Posterior vena cava (tissue), 2 donors: Measurements from ENCODE around the gene GPR82. TPM values are rescaled to one million over a fixed set of nuclear protein-coding genes. Genes with fewer than 3 reads are reported as not detected.

Experiments used
- total RNA-seq, 2 donors: library from RNA; stranded (reverse); fragmentation: NEBNext Ultra II Directional; extraction: Animal tissue kit (Norgen Biotek cat#: 25700); gene quantifications; one replicate each; pipeline ENCODE4 v1.2.1, GENCODE V29; 2021
- donor health status: DM: yes; HTN: yes; CAD: no.
- donor health status: DM: yes; HTN: yes; CAD: no.

The GPR82 gene
- total RNA-seq, 2 donors from 2014 or later, result 0.19 to 0.37 TPM

Other genes starting within 250 kb of the GPR82 start
- 10 to 100 TPM; 16.9 to 35.4 TPM for gene GPR34, start 35.2 kb upstream of the GPR82 start, total RNA-seq
- gene CASK, start 199.4 kb downstream of the GPR82 start, total RNA-seq, result 10 to 100 TPM; 33.8 to 35.8 TPM